Measurements from ENCODE around the gene LRBA. TPM values are rescaled to one million over a fixed set of nuclear protein-coding genes. Genes with fewer than 3 reads are reported as not detected.

Gene LRBA
- total RNA-seq, 3 donors from 2014 or later (not counting 1 experiment from before 2014, with no cell fraction given): 72.1 to 87.6 (median 83.1) TPM

GRCh38 chr4:150250998-150251651 is 764.0 kb downstream of the LRBA start:
- DNase-seq (peak in 1 of 2 donors; percentile 46), ATAC-seq (peak in 1 of 3 donors; percentile 8)
- Mint-ChIP-seq H3K27me3 (ENCODE audit: low read depth in 2 of 2) (no peaks in the 10 kb centered on the region), H3K4me1 (peaks cover 0 to 5% of the 10 kb centered on the region in 2 donors), H3K4me3 (no peak overlapping the region), H3K27ac (peak overlapping the region in 1 of 2 donors; percentile 65), H3K36me3 (no peaks in the 10 kb centered on the region), H3K9me3 (no peaks in the 10 kb centered on the region)
- Histone ChIP-seq H3K4me1 (ENCODE audit: control insufficient read depth, insufficient read depth, low read length) (peaks cover 4% of the 10 kb centered on the region), H3K27me3 (ENCODE audit: control insufficient read depth, insufficient read depth, low read length) (no peaks in the 10 kb centered on the region), H3K27ac (ENCODE audit: low read length) (no peak overlapping the region), H3K9me3 (ENCODE audit: control insufficient read depth, insufficient read depth, low read length) (no peaks in the 10 kb centered on the region), H3K4me3 (ENCODE audit: low read length) (no peak overlapping the region), H3K36me3 (ENCODE audit: control insufficient read depth, insufficient read depth, low read length) (no peaks in the 10 kb centered on the region)
- no peak for TF ChIP-seq CTCF (IDR thresholded peaks at IDR 0.05)
- intact Hi-C loops (cut with micrococcal nuclease): no loop called here
- 73% methylated on average over 3 of the region's 4 CpGs for WGBS (ENCODE audit: insufficient coverage)

GRCh38 chr4:150250293-150250997 is 764.6 kb downstream of the LRBA start:
- Mint-ChIP-seq H3K27ac (peak overlapping the region in 1 of 2 donors; percentile 31), H3K27me3 (ENCODE audit: low read depth in 2 of 2) (no peaks in the 10 kb centered on the region), H3K4me3 (no peak overlapping the region), H3K9me3 (no peaks in the 10 kb centered on the region), H3K4me1 (peaks cover 0 to 5% of the 10 kb centered on the region in 2 donors), H3K36me3 (no peaks in the 10 kb centered on the region)
- H3K4me3 ChIP-seq (ENCODE audit: low read length): no peak overlapping the region
- ATAC-seq (peak in 2 of 3 donors; percentile 60 to 75), DNase-seq (no peak)
- H3K27ac ChIP-seq (ENCODE audit: low read length): no peak overlapping the region
- no peaks in the 10 kb centered on the region for H3K27me3 ChIP-seq (ENCODE audit: control insufficient read depth, insufficient read depth, low read length)
- intact Hi-C loops (cut with micrococcal nuclease): no loop called here
- peaks cover 4% of the 10 kb centered on the region for H3K4me1 ChIP-seq (ENCODE audit: control insufficient read depth, insufficient read depth, low read length)
- no peaks in the 10 kb centered on the region for H3K36me3 ChIP-seq (ENCODE audit: control insufficient read depth, insufficient read depth, low read length)
- no peak for TF ChIP-seq CTCF (IDR thresholded peaks at IDR 0.05)
- 94% methylated on average over 8 of the region's 9 CpGs for WGBS (ENCODE audit: insufficient coverage)
- no peaks in the 10 kb centered on the region for H3K9me3 ChIP-seq (ENCODE audit: control insufficient read depth, insufficient read depth, low read length)

GRCh38 chr4:150248181-150248580 is 766.9 kb downstream of the LRBA start:
- Mint-ChIP-seq H3K27me3 (ENCODE audit: low read depth in 2 of 2) (no peaks in the 10 kb centered on the region), H3K27ac (no peak overlapping the region), H3K4me1 (peaks cover 6 to 10% of the 10 kb centered on the region in 2 donors), H3K9me3 (no peaks in the 10 kb centered on the region), H3K36me3 (no peaks in the 10 kb centered on the region), H3K4me3 (no peak overlapping the region)
- WGBS (ENCODE audit: insufficient coverage): 95% methylated on average over 4 of the region's 4 CpGs
- intact Hi-C loops (cut with micrococcal nuclease): no loop called here
- no peak for TF ChIP-seq CTCF (IDR thresholded peaks at IDR 0.05)
- Histone ChIP-seq H3K27ac (ENCODE audit: low read length) (no peak overlapping the region), H3K4me3 (ENCODE audit: low read length) (no peak overlapping the region), H3K9me3 (ENCODE audit: control insufficient read depth, insufficient read depth, low read length) (no peaks in the 10 kb centered on the region), H3K36me3 (ENCODE audit: control insufficient read depth, insufficient read depth, low read length) (no peaks in the 10 kb centered on the region), H3K27me3 (ENCODE audit: control insufficient read depth, insufficient read depth, low read length) (no peaks in the 10 kb centered on the region), H3K4me1 (ENCODE audit: control insufficient read depth, insufficient read depth, low read length) (peaks cover 4% of the 10 kb centered on the region)
- ATAC-seq (no peak), DNase-seq (no peak)

Measured in natural killer cell (primary cell).